Measurements from ENCODE around the gene PIGR. TPM values are rescaled to one million over a fixed set of nuclear protein-coding genes. Genes with fewer than 3 reads are reported as not detected.

Gene PIGR
- total RNA-seq, 2 experiments from 2014 or later, result not detected

- DNase-seq (no peak), ATAC-seq (ENCODE audit: poor library complexity) (no peak)
- Mint-ChIP-seq H3K4me3 (no peak overlapping the region), H3K27ac (peak overlapping the region; percentile 84), H3K36me3 (ENCODE audit: low read depth) (no peaks in the 10 kb centered on the region), H3K27me3 (no peaks in the 10 kb centered on the region), H3K9me3 (no peaks in the 10 kb centered on the region), H3K4me1 (ENCODE audit: low read depth) (peaks cover 58% of the 10 kb centered on the region)
- TF ChIP-seq, protein P1, sequence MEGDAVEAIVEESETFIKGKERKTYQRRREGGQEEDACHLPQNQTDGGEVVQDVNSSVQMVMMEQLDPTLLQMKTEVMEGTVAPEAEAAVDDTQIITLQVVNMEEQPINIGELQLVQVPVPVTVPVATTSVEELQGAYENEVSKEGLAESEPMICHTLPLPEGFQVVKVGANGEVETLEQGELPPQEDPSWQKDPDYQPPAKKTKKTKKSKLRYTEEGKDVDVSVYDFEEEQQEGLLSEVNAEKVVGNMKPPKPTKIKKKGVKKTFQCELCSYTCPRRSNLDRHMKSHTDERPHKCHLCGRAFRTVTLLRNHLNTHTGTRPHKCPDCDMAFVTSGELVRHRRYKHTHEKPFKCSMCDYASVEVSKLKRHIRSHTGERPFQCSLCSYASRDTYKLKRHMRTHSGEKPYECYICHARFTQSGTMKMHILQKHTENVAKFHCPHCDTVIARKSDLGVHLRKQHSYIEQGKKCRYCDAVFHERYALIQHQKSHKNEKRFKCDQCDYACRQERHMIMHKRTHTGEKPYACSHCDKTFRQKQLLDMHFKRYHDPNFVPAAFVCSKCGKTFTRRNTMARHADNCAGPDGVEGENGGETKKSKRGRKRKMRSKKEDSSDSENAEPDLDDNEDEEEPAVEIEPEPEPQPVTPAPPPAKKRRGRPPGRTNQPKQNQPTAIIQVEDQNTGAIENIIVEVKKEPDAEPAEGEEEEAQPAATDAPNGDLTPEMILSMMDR (IDR thresholded peaks at IDR 0.05), result no peak
- Histone ChIP-seq H3K36me3 (ENCODE audit: insufficient read depth, low read length) (no peaks in the 10 kb centered on the region), H3K27me3 (ENCODE audit: control insufficient read depth in 1 of 2, insufficient read depth in 2 of 2, low read length in 2 of 2) (no peaks in the 10 kb centered on the region), H3K4me3 (ENCODE audit: low read length) (no peak overlapping the region), H3K27ac (ENCODE audit: low read depth in 1 of 2, low read length in 2 of 2) (no peak overlapping the region), H3K4me1 (ENCODE audit: insufficient read depth, low read length) (peaks cover 44% of the 10 kb centered on the region), H3K9me3 (ENCODE audit: control insufficient read depth in 1 of 2, insufficient read depth in 1 of 2, low read length in 2 of 2) (no peaks in the 10 kb centered on the region)
- intact Hi-C loops (cut with DNase I, micrococcal nuclease), result loop anchor here (2.0 to 10.0 kb wide), 4 partner anchors 19 to 200 kb away; no protein-coding TSS in a partner anchor
- POLR2A ChIA-PET, result interaction anchor here (0.9 to 3.9 kb wide), 8 partner anchors 10 to 50 kb away, joined by 3 to 73 read pairs (median 14); partner anchors contain the start of gene FCMR
- CTCF ChIA-PET, result interaction anchor here (0.5 to 3.3 kb wide), 8 partner anchors 10 to 942 kb away, joined by 3 to 22 read pairs (median 8); partner anchors contain the start of genes FCMR and IL20
Measured at GRCh38 chr1:206932177-206932576, 14.1 kb downstream of the PIGR start.

DNA sequence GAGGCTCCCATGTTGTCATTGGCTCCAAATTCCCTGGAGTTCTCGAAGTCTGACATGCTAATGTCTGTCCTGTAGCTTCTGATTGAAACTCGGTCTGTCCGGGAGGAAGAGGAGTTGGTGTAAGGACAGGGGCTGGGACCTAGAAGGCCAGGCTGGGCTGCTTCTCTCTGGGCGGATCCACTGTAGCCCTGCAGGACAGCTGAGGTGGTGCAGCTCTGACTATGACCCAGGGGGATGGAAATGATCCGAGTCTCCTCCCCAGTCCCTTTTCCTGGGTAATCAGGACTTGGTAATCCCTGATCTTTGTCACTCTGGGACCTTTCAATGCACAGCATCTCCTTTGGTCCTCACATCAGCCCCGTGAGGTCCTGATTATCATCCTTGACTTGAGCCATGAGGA, 14.6 kb downstream of the PIGR start:
- POLR2A ChIA-PET, result interaction anchor here (0.9 to 3.9 kb wide), 6 partner anchors 10 to 48 kb away, joined by 3 to 73 read pairs (median 21); partner anchors contain the start of gene FCMR

GRCh38 chr1:206930210-206930798, 16.0 kb downstream of the PIGR start:
- peaks cover 65% of the 10 kb centered on the region for H3K4me1 Mint-ChIP-seq (ENCODE audit: low read depth)
- H3K4me3 Mint-ChIP-seq, result peak overlapping the region; percentile 7
- H3K36me3 Mint-ChIP-seq (ENCODE audit: low read depth), result no peaks in the 10 kb centered on the region
- H3K9me3 Mint-ChIP-seq, result no peaks in the 10 kb centered on the region
- Histone ChIP-seq H3K9me3 (ENCODE audit: control insufficient read depth in 1 of 2, insufficient read depth in 1 of 2, low read length in 2 of 2) (no peaks in the 10 kb centered on the region), H3K4me1 (ENCODE audit: insufficient read depth, low read length) (peaks cover 49% of the 10 kb centered on the region), H3K36me3 (ENCODE audit: insufficient read depth, low read length) (no peaks in the 10 kb centered on the region), H3K4me3 (ENCODE audit: low read length) (no peak overlapping the region), H3K27me3 (ENCODE audit: control insufficient read depth in 1 of 2, insufficient read depth in 2 of 2, low read length in 2 of 2) (no peaks in the 10 kb centered on the region), H3K27ac (ENCODE audit: low read depth in 1 of 2, low read length in 2 of 2) (peak overlapping the region in 1 of 2 donors; percentile 45)
- intact Hi-C loops (cut with DNase I, micrococcal nuclease), result loop anchor here in 1 of 2 experiments (2.0 to 10.0 kb wide), 4 partner anchors 18 to 198 kb away; no protein-coding TSS in a partner anchor
- ATAC-seq (ENCODE audit: poor library complexity), result no peak
- peak in 4 of 14 experiments; percentile 45 to 60 (median 52) for DNase-seq
- TF ChIP-seq, protein P1 (IDR thresholded peaks at IDR 0.05), result no peak
- no peaks in the 10 kb centered on the region for H3K27me3 Mint-ChIP-seq
- POLR2A ChIA-PET, result interaction anchor here (1.0 to 3.9 kb wide), 3 partner anchors 8 to 21 kb away, joined by 3 to 73 read pairs (median 3); partner anchors contain the start of gene FCMR
- peak overlapping the region; percentile 84 for H3K27ac Mint-ChIP-seq
- CTCF ChIA-PET, result interaction anchor here (0.9 to 2.0 kb wide), 2 partner anchors 12 to 18 kb away, joined by 3 to 5 read pairs; no protein-coding TSS in a partner anchor

More for the DNA sequence above, 14.6 kb downstream of the PIGR start:
- no peak for ATAC-seq (ENCODE audit: poor library complexity)
- no peak overlapping the region for H3K4me3 ChIP-seq (ENCODE audit: low read length)
- intact Hi-C loops (cut with DNase I, micrococcal nuclease), result loop anchor here (2.0 to 10.0 kb wide), 4 partner anchors 19 to 199 kb away; no protein-coding TSS in a partner anchor
- H3K27ac ChIP-seq (ENCODE audit: low read depth in 1 of 2, low read length in 2 of 2), result no peak overlapping the region
- no peaks in the 10 kb centered on the region for H3K27me3 ChIP-seq (ENCODE audit: control insufficient read depth in 1 of 2, insufficient read depth in 2 of 2, low read length in 2 of 2)
- H3K4me3 Mint-ChIP-seq, result no peak overlapping the region
- DNase-seq, result no peak
- peaks cover 59% of the 10 kb centered on the region for H3K4me1 Mint-ChIP-seq (ENCODE audit: low read depth)
- H3K9me3 ChIP-seq (ENCODE audit: control insufficient read depth in 1 of 2, insufficient read depth in 1 of 2, low read length in 2 of 2), result no peaks in the 10 kb centered on the region
- peaks cover 44% of the 10 kb centered on the region for H3K4me1 ChIP-seq (ENCODE audit: insufficient read depth, low read length)
- no peaks in the 10 kb centered on the region for H3K36me3 Mint-ChIP-seq (ENCODE audit: low read depth)
- no peaks in the 10 kb centered on the region for H3K27me3 Mint-ChIP-seq
- no peaks in the 10 kb centered on the region for H3K36me3 ChIP-seq (ENCODE audit: insufficient read depth, low read length)
- TF ChIP-seq, protein P1 (IDR thresholded peaks at IDR 0.05), result no peak
- CTCF ChIA-PET, result interaction anchor here (0.5 to 3.3 kb wide), 5 partner anchors 10 to 942 kb away, joined by 3 to 22 read pairs (median 16); partner anchors contain the start of gene FCMR
- H3K27ac Mint-ChIP-seq, result peak overlapping the region; percentile 84
- H3K9me3 Mint-ChIP-seq, result no peaks in the 10 kb centered on the region

All from CD4-positive, alpha-beta T cell (primary cell).